T-helper 17 cell (primary cell): Measurements from ENCODE around the gene FAM174B. TPM values are rescaled to one million over a fixed set of nuclear protein-coding genes. Genes with fewer than 3 reads are reported as not detected.

Source experiments
- ATAC-seq: fragments of 150-1000 bp; cut with Tn5 transposase; 2 replicates; pipeline ENCODE4 v1.10.0; 2021; ENCODE audit warnings: mild to moderate bottlenecking, moderate library complexity
- DNase-seq, 3 donors: peaks; one replicate each; pipeline versions ENCODE4 v3.0.0 to v3.0.0-alpha.2; 2020 to 2021
- H3K9me3 ChIP-seq: one replicate; pipeline ENCODE4 v1.7.0; 2013; ENCODE audit warnings: low read length, mild to moderate bottlenecking; ENCODE audit not compliant: control insufficient read depth, poor library complexity, severe bottlenecking
- H3K27ac Mint-ChIP-seq: one replicate; pipeline ENCODE4 v1.8.0; 2022; ENCODE audit warnings: mild to moderate bottlenecking, moderate library complexity, mixed read lengths
- H3K27me3 Mint-ChIP-seq: one replicate; pipeline ENCODE4 v1.8.0; 2022; ENCODE audit warnings: mixed read lengths
- H3K36me3 Mint-ChIP-seq: one replicate; pipeline ENCODE4 v1.8.0; 2022; ENCODE audit warnings: low read depth, mixed read lengths
- H3K4me1 Mint-ChIP-seq: one replicate; pipeline ENCODE4 v1.8.0; 2022; ENCODE audit warnings: mild to moderate bottlenecking, mixed read lengths
- H3K4me3 Mint-ChIP-seq: one replicate; pipeline ENCODE4 v1.8.0; 2022; ENCODE audit warnings: mild to moderate bottlenecking, moderate library complexity, mixed read lengths
- total RNA-seq, 4 donors: library from RNA in 2 of 4; stranded (reverse) in 2 of 4; gene quantifications; one replicate each; pipeline ENCODE4 v1.2.3 and lab custom pipeline; 2022 to 2026

The FAM174B gene
- total RNA-seq, 2 donors from 2014 or later: 3.5 to 4.3 TPM

- Mint-ChIP-seq H3K27me3 (peaks cover 23% of the 10 kb centered on the region), H3K4me3 (no peak overlapping the region), H3K27ac (no peak overlapping the region), H3K4me1 (peaks cover 2% of the 10 kb centered on the region), H3K36me3 (peaks cover 2% of the 10 kb centered on the region)
- DNase-seq (no peak), ATAC-seq (no peak)
- H3K9me3 ChIP-seq: no peaks in the 10 kb centered on the region
These were observed 16.5 kb upstream of the FAM174B start for GRCh38 chr15:92672102-92672501.

GRCh38 chr15:92671406-92671805 lies 15.8 kb upstream of the FAM174B start:
- H3K27me3 Mint-ChIP-seq: peaks cover 30% of the 10 kb centered on the region
- H3K27ac Mint-ChIP-seq: no peak overlapping the region
- ATAC-seq (no peak), DNase-seq (no peak)
- no peaks in the 10 kb centered on the region for H3K9me3 ChIP-seq
- peaks cover 2% of the 10 kb centered on the region for H3K4me1 Mint-ChIP-seq
- no peak overlapping the region for H3K4me3 Mint-ChIP-seq
- H3K36me3 Mint-ChIP-seq: peaks cover 2% of the 10 kb centered on the region

- no peaks in the 10 kb centered on the region for H3K9me3 ChIP-seq
- Mint-ChIP-seq H3K27me3 (peaks cover 30% of the 10 kb centered on the region), H3K4me3 (no peak overlapping the region), H3K4me1 (peaks cover 2% of the 10 kb centered on the region), H3K27ac (no peak overlapping the region), H3K36me3 (peaks cover 2% of the 10 kb centered on the region)
- DNase-seq: no peak
- no peak for ATAC-seq
These were observed 15.0 kb upstream of the FAM174B start for GRCh38 chr15:92670621-92671020.

GRCh38 chr15:92669432-92669831 lies 13.9 kb upstream of the FAM174B start:
- no peaks in the 10 kb centered on the region for H3K9me3 ChIP-seq
- peaks cover 2% of the 10 kb centered on the region for H3K36me3 Mint-ChIP-seq
- no peak for DNase-seq
- H3K4me1 Mint-ChIP-seq: peaks cover 2% of the 10 kb centered on the region
- no peak for ATAC-seq
- H3K4me3 Mint-ChIP-seq: no peak overlapping the region
- H3K27ac Mint-ChIP-seq: no peak overlapping the region
- peaks cover 36% of the 10 kb centered on the region for H3K27me3 Mint-ChIP-seq

GRCh38 chr15:92668620-92669019 lies 13.0 kb upstream of the FAM174B start:
- Mint-ChIP-seq H3K27me3 (peaks cover 44% of the 10 kb centered on the region), H3K4me3 (no peak overlapping the region), H3K36me3 (peaks cover 2% of the 10 kb centered on the region), H3K27ac (no peak overlapping the region), H3K4me1 (peaks cover 6% of the 10 kb centered on the region)
- H3K9me3 ChIP-seq: no peaks in the 10 kb centered on the region
- ATAC-seq (no peak), DNase-seq (no peak)

GRCh38 chr15:92667970-92668485 lies 12.5 kb upstream of the FAM174B start:
- ATAC-seq (no peak), DNase-seq (no peak)
- H3K9me3 ChIP-seq: no peaks in the 10 kb centered on the region
- H3K4me1 Mint-ChIP-seq: peaks cover 6% of the 10 kb centered on the region
- H3K36me3 Mint-ChIP-seq: peaks cover 2% of the 10 kb centered on the region
- peak overlapping the region; percentile 57 for H3K4me3 Mint-ChIP-seq
- peaks cover 50% of the 10 kb centered on the region for H3K27me3 Mint-ChIP-seq
- H3K27ac Mint-ChIP-seq: no peak overlapping the region

GRCh38 chr15:92667287-92667904 lies 11.8 kb upstream of the FAM174B start:
- H3K4me3 Mint-ChIP-seq: peak overlapping the region; percentile 57
- peaks cover 6% of the 10 kb centered on the region for H3K4me1 Mint-ChIP-seq
- H3K9me3 ChIP-seq: no peaks in the 10 kb centered on the region

GRCh38 chr15:92666780-92667179 lies 11.2 kb upstream of the FAM174B start:
- DNase-seq (no peak), ATAC-seq (no peak)
- no peak overlapping the region for H3K4me3 Mint-ChIP-seq
- H3K9me3 ChIP-seq: no peaks in the 10 kb centered on the region
- H3K36me3 Mint-ChIP-seq: peaks cover 2% of the 10 kb centered on the region
- peaks cover 52% of the 10 kb centered on the region for H3K27me3 Mint-ChIP-seq
- H3K4me1 Mint-ChIP-seq: peaks cover 6% of the 10 kb centered on the region
- H3K27ac Mint-ChIP-seq: no peak overlapping the region

More at GRCh38 chr15:92667287-92667904, 11.8 kb upstream of the FAM174B start:
- no peak overlapping the region for H3K27ac Mint-ChIP-seq
- H3K36me3 Mint-ChIP-seq: peaks cover 2% of the 10 kb centered on the region
- DNase-seq (no peak), ATAC-seq (no peak)
- H3K27me3 Mint-ChIP-seq: peaks cover 52% of the 10 kb centered on the region

- H3K27me3 Mint-ChIP-seq: peaks cover 56% of the 10 kb centered on the region
- DNase-seq: no peak
- ATAC-seq: no peak
- peaks cover 6% of the 10 kb centered on the region for H3K4me1 Mint-ChIP-seq
- H3K4me3 Mint-ChIP-seq: no peak overlapping the region
- peaks cover 2% of the 10 kb centered on the region for H3K36me3 Mint-ChIP-seq
- H3K27ac Mint-ChIP-seq: no peak overlapping the region
- H3K9me3 ChIP-seq: no peaks in the 10 kb centered on the region
These were observed 9.6 kb upstream of the FAM174B start for GRCh38 chr15:92665100-92665555.

GRCh38 chr15:92664178-92664900 lies 8.8 kb upstream of the FAM174B start:
- peaks cover 50% of the 10 kb centered on the region for H3K27me3 Mint-ChIP-seq
- peaks cover 2% of the 10 kb centered on the region for H3K36me3 Mint-ChIP-seq
- H3K4me3 Mint-ChIP-seq: no peak overlapping the region
- no peaks in the 10 kb centered on the region for H3K9me3 ChIP-seq
- peaks cover 6% of the 10 kb centered on the region for H3K4me1 Mint-ChIP-seq
- H3K27ac Mint-ChIP-seq: no peak overlapping the region
- no peak for DNase-seq
- no peak for ATAC-seq

- H3K4me3 Mint-ChIP-seq: no peak overlapping the region
- no peak for ATAC-seq
- H3K27ac Mint-ChIP-seq: no peak overlapping the region
These were observed 7.8 kb upstream of the FAM174B start for GRCh38 chr15:92663250-92663951.

GRCh38 chr15:92662762-92663161 lies 7.2 kb upstream of the FAM174B start:
- Mint-ChIP-seq H3K27ac (no peak overlapping the region), H3K4me1 (peaks cover 4% of the 10 kb centered on the region), H3K4me3 (no peak overlapping the region), H3K36me3 (peaks cover 2% of the 10 kb centered on the region), H3K27me3 (peaks cover 40% of the 10 kb centered on the region)
- ATAC-seq (no peak), DNase-seq (no peak)
- H3K9me3 ChIP-seq: no peaks in the 10 kb centered on the region

More at GRCh38 chr15:92663250-92663951, 7.8 kb upstream of the FAM174B start:
- peaks cover 45% of the 10 kb centered on the region for H3K27me3 Mint-ChIP-seq
- H3K9me3 ChIP-seq: no peaks in the 10 kb centered on the region
- DNase-seq: no peak
- H3K4me1 Mint-ChIP-seq: peaks cover 4% of the 10 kb centered on the region
- H3K36me3 Mint-ChIP-seq: peaks cover 2% of the 10 kb centered on the region

- no peaks in the 10 kb centered on the region for H3K36me3 Mint-ChIP-seq
- H3K4me3 Mint-ChIP-seq: no peak overlapping the region
- H3K27me3 Mint-ChIP-seq: peaks cover 35% of the 10 kb centered on the region
- no peak overlapping the region for H3K27ac Mint-ChIP-seq
- H3K9me3 ChIP-seq: no peaks in the 10 kb centered on the region
- ATAC-seq (no peak), DNase-seq (no peak)
- peaks cover 4% of the 10 kb centered on the region for H3K4me1 Mint-ChIP-seq
These were observed 6.4 kb upstream of the FAM174B start for GRCh38 chr15:92661956-92662355.
